ENCODE data around the gene IL25. TPM values are rescaled to one million over a fixed set of nuclear protein-coding genes. Genes with fewer than 3 reads are reported as not detected.

The IL25 gene
- total and polyA plus RNA-seq, 2 of the 4 experiments (the other 2 are of a cell fraction): not detected

DNA sequence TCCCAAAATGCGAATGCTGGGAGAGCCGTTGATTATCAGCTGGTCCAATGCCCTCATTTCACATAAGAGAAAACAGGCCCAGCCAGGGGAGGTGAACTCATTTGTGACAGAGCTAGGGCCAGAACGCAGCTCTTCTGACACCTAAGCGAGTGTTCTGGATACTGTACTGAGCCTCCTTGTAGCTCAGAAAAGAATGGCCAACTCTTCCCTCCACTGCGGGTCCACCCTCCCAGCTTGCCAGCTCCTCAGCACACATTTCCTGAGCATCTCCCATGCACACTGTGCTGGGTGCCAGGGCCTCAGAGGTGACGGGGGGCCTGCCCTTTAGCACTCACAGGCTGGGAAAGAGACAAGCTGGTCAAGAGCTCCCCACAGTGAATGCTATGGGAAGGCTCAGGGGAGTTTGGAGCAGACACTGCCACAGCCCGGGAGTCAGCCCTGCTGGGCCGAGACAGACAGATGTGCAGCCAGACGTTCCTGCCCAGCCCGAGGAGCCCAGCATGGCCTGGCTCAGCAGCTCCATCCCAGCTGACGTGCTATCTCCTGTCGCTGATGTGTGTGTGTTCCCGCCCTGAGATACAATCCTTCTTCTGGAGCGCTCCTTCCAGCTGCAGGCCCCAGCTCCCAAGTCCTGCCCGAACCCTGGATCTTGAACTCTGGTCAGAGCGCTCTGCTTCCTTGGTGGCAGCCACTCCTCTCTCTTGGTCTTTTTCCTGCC is 7.7 kb downstream of the IL25 start:
- no peak overlapping the region for H3K4me3 ChIP-seq (ENCODE audit: insufficient read depth, low read depth, low read length)
- H3K36me3 ChIP-seq (ENCODE audit: control insufficient read depth, insufficient read depth, low read length): no peaks in the 10 kb centered on the region
- DNase-seq (no peak), ATAC-seq (ENCODE audit: low read depth) (no peak; the same call in 1 of the 2 replicates)
- CTCF ChIA-PET: interaction anchor here (0.7 to 1.7 kb wide), 9 partner anchors 11 to 181 kb away, joined by 3 to 12 read pairs (median 4); partner anchors contain the start of gene PABPN1
- no peaks in the 10 kb centered on the region for H3K9me1 ChIP-seq (ENCODE audit: insufficient read depth, low read length)
- H4K5ac ChIP-seq (ENCODE audit: low read depth, low read length): no peak overlapping the region
- H3K4me2 ChIP-seq (ENCODE audit: low read depth, low read length): no peak overlapping the region
- dilution Hi-C loops (cut with HindIII; ENCODE audit: low sequenced_read_pairs, unreplicated experiment) (no loop called here), in situ Hi-C loops (cut with MboI; ENCODE audit: low sequenced_read_pairs) (no loop called here), intact Hi-C loops (cut with micrococcal nuclease) (loop anchor here (1.0 to 2.0 kb wide), 2 partner anchors 52 to 116 kb away; no protein-coding TSS in a partner anchor)
- H4K8ac ChIP-seq (ENCODE audit: low read depth in 2 of 2, low read length in 2 of 2): no peak overlapping the region
- no peaks in the 10 kb centered on the region for H3K4me1 ChIP-seq (ENCODE audit: control insufficient read depth, insufficient read depth, low read length)
- no peak overlapping the region for H2BK20ac ChIP-seq (ENCODE audit: low read depth, low read length)
- no peaks in the 10 kb centered on the region for H4K20me1 ChIP-seq (ENCODE audit: insufficient read depth, low read length)
- H4K91ac ChIP-seq (ENCODE audit: insufficient read depth, low read depth, low read length): no peak overlapping the region
- H2AK5ac ChIP-seq (ENCODE audit: low read depth, low read length): no peak overlapping the region
- no peak overlapping the region for H2BK120ac ChIP-seq (ENCODE audit: low read depth, low read length)
- no peak overlapping the region for H2BK5ac ChIP-seq (ENCODE audit: low read depth, low read length, poor library complexity, severe bottlenecking)
- no peak overlapping the region for H2BK15ac ChIP-seq (ENCODE audit: low read depth, low read length)
- H3K9me3 ChIP-seq (ENCODE audit: control insufficient read depth, insufficient read depth, low read length): no peaks in the 10 kb centered on the region
- POLR2A ChIA-PET (ENCODE audit: unreplicated experiment): interaction anchor here (1.6 kb wide), 1 partner anchor 53 kb away, joined by 5 read pairs; no protein-coding TSS in a partner anchor
- no peak overlapping the region for H3K56ac ChIP-seq (ENCODE audit: extremely low read depth, insufficient read depth, low read length)
- no peaks in the 10 kb centered on the region for H3K79me1 ChIP-seq (ENCODE audit: low read depth in 1 of 2, low read length in 2 of 2)
- H3K23ac ChIP-seq (ENCODE audit: low read depth, low read length): no peak overlapping the region
- no peak overlapping the region for H3K4ac ChIP-seq (ENCODE audit: low read depth, low read length)
- BruUV-seq (replicated peaks): no TSS peak
- H3K18ac ChIP-seq (ENCODE audit: low read depth, low read length): no peak overlapping the region
- no peak overlapping the region for H3K9ac ChIP-seq (ENCODE audit: low read depth, low read length)
- no peak overlapping the region for H2AFZ ChIP-seq (replicated peaks; ENCODE audit: low read length, poor library complexity)
- no peak overlapping the region for H3K14ac ChIP-seq (replicated peaks; ENCODE audit: low read depth, low read length)
- 44% methylated on average over 6 of the region's 16 CpGs; no CpG with 5 or more reads in 1 of the 2 experiments for WGBS, 2 experiments (ENCODE audit: extremely low coverage in 2 of 2, insufficient read length in 1 of 2)
- no peak overlapping the region for H2AK9ac ChIP-seq (replicated peaks; ENCODE audit: low read depth, low read length, poor library complexity)
- no peak overlapping the region for H3K27ac ChIP-seq (ENCODE audit: insufficient read depth, low read length)
- peaks cover 42% of the 10 kb centered on the region for H3K27me3 ChIP-seq (ENCODE audit: control insufficient read depth, insufficient read depth, low read length)
- TF ChIP-seq BHLHE40 (IDR thresholded peaks at IDR 0.05; ENCODE audit: low read depth, low read length) (no peak), POLR2A (IDR thresholded peaks at IDR 0.05; ENCODE audit: low read depth, low read length) (no peak), MAFK (IDR thresholded peaks at IDR 0.05; ENCODE audit: low read depth, low read length) (no peak), RCOR1 (IDR thresholded peaks at IDR 0.05; ENCODE audit: insufficient replicate concordance, low read length) (no peak), SMC3 (IDR thresholded peaks at IDR 0.05; ENCODE audit: low read depth, low read length) (no peak), RFX5 (IDR thresholded peaks at IDR 0.05; ENCODE audit: low read depth, low read length) (no peak), FOS (IDR thresholded peaks at IDR 0.05; ENCODE audit: low read depth, low read length) (no peak), CHD1 (IDR thresholded peaks at IDR 0.05; ENCODE audit: low read depth, low read length) (no peak), MXI1 (IDR thresholded peaks at IDR 0.05; ENCODE audit: borderline replicate concordance, low read depth, low read length) (no peak), RAD21 (IDR thresholded peaks at IDR 0.05; ENCODE audit: low read length) (no peak), MAZ (IDR thresholded peaks at IDR 0.05; ENCODE audit: borderline replicate concordance, low read depth, low read length) (no peak)
- TF ChIP-seq, protein P1, sequence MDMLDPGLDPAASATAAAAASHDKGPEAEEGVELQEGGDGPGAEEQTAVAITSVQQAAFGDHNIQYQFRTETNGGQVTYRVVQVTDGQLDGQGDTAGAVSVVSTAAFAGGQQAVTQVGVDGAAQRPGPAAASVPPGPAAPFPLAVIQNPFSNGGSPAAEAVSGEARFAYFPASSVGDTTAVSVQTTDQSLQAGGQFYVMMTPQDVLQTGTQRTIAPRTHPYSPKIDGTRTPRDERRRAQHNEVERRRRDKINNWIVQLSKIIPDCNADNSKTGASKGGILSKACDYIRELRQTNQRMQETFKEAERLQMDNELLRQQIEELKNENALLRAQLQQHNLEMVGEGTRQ (IDR thresholded peaks at IDR 0.05; ENCODE audit: low read depth, low read length): no peak
- TF ChIP-seq, protein P2, sequence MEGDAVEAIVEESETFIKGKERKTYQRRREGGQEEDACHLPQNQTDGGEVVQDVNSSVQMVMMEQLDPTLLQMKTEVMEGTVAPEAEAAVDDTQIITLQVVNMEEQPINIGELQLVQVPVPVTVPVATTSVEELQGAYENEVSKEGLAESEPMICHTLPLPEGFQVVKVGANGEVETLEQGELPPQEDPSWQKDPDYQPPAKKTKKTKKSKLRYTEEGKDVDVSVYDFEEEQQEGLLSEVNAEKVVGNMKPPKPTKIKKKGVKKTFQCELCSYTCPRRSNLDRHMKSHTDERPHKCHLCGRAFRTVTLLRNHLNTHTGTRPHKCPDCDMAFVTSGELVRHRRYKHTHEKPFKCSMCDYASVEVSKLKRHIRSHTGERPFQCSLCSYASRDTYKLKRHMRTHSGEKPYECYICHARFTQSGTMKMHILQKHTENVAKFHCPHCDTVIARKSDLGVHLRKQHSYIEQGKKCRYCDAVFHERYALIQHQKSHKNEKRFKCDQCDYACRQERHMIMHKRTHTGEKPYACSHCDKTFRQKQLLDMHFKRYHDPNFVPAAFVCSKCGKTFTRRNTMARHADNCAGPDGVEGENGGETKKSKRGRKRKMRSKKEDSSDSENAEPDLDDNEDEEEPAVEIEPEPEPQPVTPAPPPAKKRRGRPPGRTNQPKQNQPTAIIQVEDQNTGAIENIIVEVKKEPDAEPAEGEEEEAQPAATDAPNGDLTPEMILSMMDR (conservative IDR thresholded peaks at IDR 0.05; ENCODE audit: low read depth, low read length): no peak
- TF ChIP-seq, protein P3, sequence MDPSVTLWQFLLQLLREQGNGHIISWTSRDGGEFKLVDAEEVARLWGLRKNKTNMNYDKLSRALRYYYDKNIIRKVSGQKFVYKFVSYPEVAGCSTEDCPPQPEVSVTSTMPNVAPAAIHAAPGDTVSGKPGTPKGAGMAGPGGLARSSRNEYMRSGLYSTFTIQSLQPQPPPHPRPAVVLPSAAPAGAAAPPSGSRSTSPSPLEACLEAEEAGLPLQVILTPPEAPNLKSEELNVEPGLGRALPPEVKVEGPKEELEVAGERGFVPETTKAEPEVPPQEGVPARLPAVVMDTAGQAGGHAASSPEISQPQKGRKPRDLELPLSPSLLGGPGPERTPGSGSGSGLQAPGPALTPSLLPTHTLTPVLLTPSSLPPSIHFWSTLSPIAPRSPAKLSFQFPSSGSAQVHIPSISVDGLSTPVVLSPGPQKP (IDR thresholded peaks at IDR 0.05; ENCODE audit: borderline replicate concordance, low read depth, low read length): no peak
